Neural cell (in vitro differentiated cells): ENCODE data around the gene BRSK2. TPM values are rescaled to one million over a fixed set of nuclear protein-coding genes. Genes with fewer than 3 reads are reported as not detected.
"Not testable (repeated sequence)": the region's sequence is repeated elsewhere in the genome, so short reads cannot be mapped to it uniquely, and the experiment has no call there.

Source experiments
- H2AFZ ChIP-seq: fragments of 200-600, 300-800 bp; sonication (generic), shearing (Covaris generic); 2 replicates; pipeline ENCODE4 v1.6.0; 2014; ENCODE audit warnings: low read depth, mild to moderate bottlenecking, antibody characterized with exemption, low read length, moderate library complexity
- H3F3A ChIP-seq: fragments of 200-600 bp; shearing (Covaris generic); 2 replicates; pipeline ENCODE4 v1.6.1; 2016; ENCODE audit warnings: mild to moderate bottlenecking, moderate library complexity, mixed read lengths, antibody characterized with exemption, low read length; ENCODE audit not compliant: insufficient read depth, poor library complexity, severe bottlenecking
- H3K27ac ChIP-seq: fragments of 200-600, 300-800 bp; sonication (generic), shearing (Covaris generic); 2 replicates; pipeline ENCODE4 v1.5.1; 2014; ENCODE audit warnings: mild to moderate bottlenecking, low read length, moderate library complexity
- H3K27me3 ChIP-seq: fragments of 300-800, 200-600 bp; sonication (generic), shearing (Covaris generic); 2 replicates; pipeline ENCODE4 v1.6.0; 2014; ENCODE audit warnings: mild to moderate bottlenecking, low read depth, low read length, moderate library complexity; ENCODE audit not compliant: insufficient read depth
- H3K36me3 ChIP-seq: fragments of 300-800, 200-600 bp; sonication (generic), shearing (Covaris generic); 2 replicates; pipeline ENCODE4 v1.5.1; 2014; ENCODE audit warnings: mild to moderate bottlenecking, antibody characterized with exemption, low read length, moderate library complexity; ENCODE audit not compliant: insufficient read depth
- H3K4me2 ChIP-seq: fragments of 300-800, 200-600 bp; sonication (generic), shearing (Covaris generic); 2 replicates; pipeline ENCODE4 v1.6.0; 2014; ENCODE audit warnings: mild to moderate bottlenecking, low read length
- H3K4me3 ChIP-seq: fragments of 300-800, 200-600 bp; sonication (generic), shearing (Covaris generic); 2 replicates; pipeline ENCODE4 v1.5.1; 2014; ENCODE audit warnings: mild to moderate bottlenecking, low read length, moderate library complexity
- H3K79me2 ChIP-seq: fragments of 200-600 bp; shearing (Covaris generic); replicated peaks from 2 replicates; pipeline ENCODE4 v1.6.0; 2014; ENCODE audit warnings: mild to moderate bottlenecking, low read length, moderate library complexity; ENCODE audit not compliant: insufficient read depth
- H3K9ac ChIP-seq: fragments of 300-800, 200-600 bp; sonication (generic), shearing (Covaris generic); 2 replicates; pipeline ENCODE4 v1.6.1; 2016; ENCODE audit warnings: mild to moderate bottlenecking, low read length, mixed read lengths
- H3K9me2 ChIP-seq: fragments of 200-600 bp; shearing (Covaris generic); 2 replicates; pipeline ENCODE4 v1.6.1; 2016; ENCODE audit warnings: mild to moderate bottlenecking, low read length, mixed read lengths; ENCODE audit not compliant: insufficient read depth
- H3K9me3 ChIP-seq: fragments of 200-600, 300-800 bp; sonication (generic), shearing (Covaris generic); 2 replicates; pipeline ENCODE4 v1.6.1; 2016; ENCODE audit warnings: mild to moderate bottlenecking, mixed run types, low read length, moderate library complexity, mixed read lengths
- H4K20me1 ChIP-seq: fragments of 200-600 bp; shearing (Covaris generic); 2 replicates; pipeline ENCODE4 v1.6.1; 2016; ENCODE audit warnings: mild to moderate bottlenecking, mixed run types; ENCODE audit not compliant: insufficient read depth
- CTCF ChIP-seq: fragments of 450-650 bp; IDR thresholded peaks from 2 replicates; pipeline ENCODE4 v1.5.1; 2014; ENCODE audit warnings: antibody characterized with exemption, mild to moderate bottlenecking, moderate library complexity; ENCODE audit not compliant: poor library complexity, severe bottlenecking
- EP300 ChIP-seq: fragments of 450-650 bp; conservative IDR thresholded peaks from 2 replicates; pipeline ENCODE4 v1.6.1; 2014; ENCODE audit warnings: antibody characterized with exemption, mild to moderate bottlenecking, moderate library complexity; ENCODE audit not compliant: poor library complexity, severe bottlenecking
- EZH2 ChIP-seq: fragments of 200-600, 300-800 bp; shearing (Covaris generic), sonication (generic); IDR thresholded peaks from 2 replicates; pipeline ENCODE4 v1.6.1; 2014; ENCODE audit warnings: antibody characterized with exemption, low read length, borderline replicate concordance, mild to moderate bottlenecking; ENCODE audit not compliant: insufficient read depth, poor library complexity, severe bottlenecking
- MXI1 ChIP-seq: fragments of 450-650 bp; conservative IDR thresholded peaks from 2 replicates; pipeline ENCODE4 v1.6.1; 2014; ENCODE audit warnings: antibody characterized with exemption, mild to moderate bottlenecking; ENCODE audit not compliant: poor library complexity, severe bottlenecking
- POLR2AphosphoS5 ChIP-seq: IDR thresholded peaks from 2 replicates; pipeline ENCODE4 v1.6.1; 2012
- RAD21 ChIP-seq: fragments of 450-650 bp; conservative IDR thresholded peaks from 2 replicates; pipeline ENCODE4 v1.6.1; 2014; ENCODE audit warnings: antibody characterized with exemption, mild to moderate bottlenecking, moderate library complexity
- SMC3 ChIP-seq: fragments of 450-650 bp; conservative IDR thresholded peaks from 2 replicates; pipeline ENCODE4 v1.6.1; 2014; ENCODE audit warnings: antibody characterized with exemption, mild to moderate bottlenecking, moderate library complexity; ENCODE audit not compliant: poor library complexity
- TAF1 ChIP-seq: IDR thresholded peaks from 2 replicates; pipeline ENCODE4 v1.6.1; 2012; ENCODE audit warnings: low read depth
- polyA plus RNA-seq: library from polyadenylated mRNA; depleted of rRNA; stranded (reverse); fragments of >200 nt; gene quantifications from 2 replicates; pipeline ENCODE4 v1.2.3, GENCODE V29; 2014
- TF ChIP-seq, protein P1 (sequence below): IDR thresholded peaks from 2 replicates; pipeline ENCODE4 v1.6.1; 2012; ENCODE audit warnings: borderline replicate concordance

The BRSK2 gene
- polyA plus RNA-seq, 1 donor from 2014 or later = 47.5 TPM

DNA sequence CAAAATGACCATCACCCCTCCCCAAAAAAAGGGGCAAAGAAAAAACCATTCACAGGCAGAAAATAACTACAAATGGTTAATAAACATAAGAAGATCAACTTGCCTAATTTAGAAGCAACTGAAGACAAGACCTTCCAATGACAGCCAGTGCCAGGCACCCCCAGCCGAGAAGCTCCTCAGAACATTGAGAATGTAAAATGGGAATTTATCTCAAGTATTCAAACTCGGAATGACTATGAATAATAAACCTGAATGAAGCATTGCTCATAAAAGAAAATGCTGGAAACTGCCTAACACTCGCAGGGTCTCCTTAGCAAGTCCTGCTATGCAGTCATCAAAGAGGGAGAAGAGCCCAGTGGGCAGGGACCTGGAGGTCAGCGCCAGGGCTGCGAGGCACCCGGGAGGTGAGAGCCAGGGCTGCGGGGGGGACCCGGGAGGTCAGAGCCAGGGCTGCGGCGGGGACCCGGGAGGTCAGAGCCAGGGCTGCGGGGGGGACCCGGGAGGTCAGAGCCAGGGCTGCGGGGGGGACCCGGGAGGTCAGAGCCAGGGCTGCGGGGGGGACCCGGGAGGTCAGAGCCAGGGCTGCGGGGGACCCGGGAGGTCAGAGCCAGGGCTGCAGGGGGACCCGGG is 120.0 kb downstream of the BRSK2 start:
- no peak overlapping the region for H3K27ac ChIP-seq
- H3K4me3 ChIP-seq = no peak overlapping the region
- no peaks in the 10 kb centered on the region for H3K9me2 ChIP-seq
- H2AFZ ChIP-seq = no peak overlapping the region
- no peaks in the 10 kb centered on the region for H4K20me1 ChIP-seq
- no peaks in the 10 kb centered on the region for H3K36me3 ChIP-seq
- H3K9me3 ChIP-seq = no peaks in the 10 kb centered on the region
- H3K27me3 ChIP-seq = no peaks in the 10 kb centered on the region
- TF ChIP-seq RAD21 (no peak), EP300 (no peak), POLR2AphosphoS5 (no peak), TAF1 (no peak), EZH2 (no peak), MXI1 (no peak), SMC3 (no peak), CTCF (no peak)
- TF ChIP-seq, protein P1, sequence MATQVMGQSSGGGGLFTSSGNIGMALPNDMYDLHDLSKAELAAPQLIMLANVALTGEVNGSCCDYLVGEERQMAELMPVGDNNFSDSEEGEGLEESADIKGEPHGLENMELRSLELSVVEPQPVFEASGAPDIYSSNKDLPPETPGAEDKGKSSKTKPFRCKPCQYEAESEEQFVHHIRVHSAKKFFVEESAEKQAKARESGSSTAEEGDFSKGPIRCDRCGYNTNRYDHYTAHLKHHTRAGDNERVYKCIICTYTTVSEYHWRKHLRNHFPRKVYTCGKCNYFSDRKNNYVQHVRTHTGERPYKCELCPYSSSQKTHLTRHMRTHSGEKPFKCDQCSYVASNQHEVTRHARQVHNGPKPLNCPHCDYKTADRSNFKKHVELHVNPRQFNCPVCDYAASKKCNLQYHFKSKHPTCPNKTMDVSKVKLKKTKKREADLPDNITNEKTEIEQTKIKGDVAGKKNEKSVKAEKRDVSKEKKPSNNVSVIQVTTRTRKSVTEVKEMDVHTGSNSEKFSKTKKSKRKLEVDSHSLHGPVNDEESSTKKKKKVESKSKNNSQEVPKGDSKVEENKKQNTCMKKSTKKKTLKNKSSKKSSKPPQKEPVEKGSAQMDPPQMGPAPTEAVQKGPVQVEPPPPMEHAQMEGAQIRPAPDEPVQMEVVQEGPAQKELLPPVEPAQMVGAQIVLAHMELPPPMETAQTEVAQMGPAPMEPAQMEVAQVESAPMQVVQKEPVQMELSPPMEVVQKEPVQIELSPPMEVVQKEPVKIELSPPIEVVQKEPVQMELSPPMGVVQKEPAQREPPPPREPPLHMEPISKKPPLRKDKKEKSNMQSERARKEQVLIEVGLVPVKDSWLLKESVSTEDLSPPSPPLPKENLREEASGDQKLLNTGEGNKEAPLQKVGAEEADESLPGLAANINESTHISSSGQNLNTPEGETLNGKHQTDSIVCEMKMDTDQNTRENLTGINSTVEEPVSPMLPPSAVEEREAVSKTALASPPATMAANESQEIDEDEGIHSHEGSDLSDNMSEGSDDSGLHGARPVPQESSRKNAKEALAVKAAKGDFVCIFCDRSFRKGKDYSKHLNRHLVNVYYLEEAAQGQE = no peak
- no peaks in the 10 kb centered on the region for H3K79me2 ChIP-seq
- H3K9ac ChIP-seq = no peak overlapping the region
- H3K4me2 ChIP-seq = no peak overlapping the region
- H3F3A ChIP-seq = no peaks in the 10 kb centered on the region

GRCh38 chr11:1510351-1510750 is 120.6 kb downstream of the BRSK2 start:
- H3K27ac ChIP-seq, H3K4me2 ChIP-seq, H3K9ac ChIP-seq, H3K4me3 ChIP-seq, H3F3A ChIP-seq, H3K27me3 ChIP-seq, H3K9me3 ChIP-seq, H4K20me1 ChIP-seq, H3K36me3 ChIP-seq, H2AFZ ChIP-seq, H3K79me2 ChIP-seq, H3K9me2 ChIP-seq: not testable (repeated sequence)

- Histone ChIP-seq H2AFZ (no peak overlapping the region), H3K36me3 (no peaks in the 10 kb centered on the region), H3K9me2 (no peaks in the 10 kb centered on the region), H3F3A (no peaks in the 10 kb centered on the region), H3K4me3 (no peak overlapping the region), H3K9ac (no peak overlapping the region), H4K20me1 (no peaks in the 10 kb centered on the region), H3K9me3 (no peaks in the 10 kb centered on the region), H3K4me2 (no peak overlapping the region), H3K27ac (no peak overlapping the region), H3K27me3 (no peaks in the 10 kb centered on the region), H3K79me2 (no peaks in the 10 kb centered on the region)
- no peak for TF ChIP-seq RAD21
- TF ChIP-seq TAF1 = no peak
- no peak for TF ChIP-seq EP300
- no peak for TF ChIP-seq MXI1
- TF ChIP-seq POLR2AphosphoS5 = no peak
Measured at GRCh38 chr11:1510928-1511327, 121.2 kb downstream of the BRSK2 start.
